ENCODE data around the gene SDR9C7. TPM values are rescaled to one million over a fixed set of nuclear protein-coding genes. Genes with fewer than 3 reads are reported as not detected.
"Not testable (repeated sequence)": the region's sequence is repeated elsewhere in the genome, so short reads cannot be mapped to it uniquely, and the experiment has no call there.

Gene SDR9C7
- total RNA-seq, 1 experiment from 2014 or later = not detected

GRCh38 chr12:56896082-56896481, 38.1 kb downstream of the SDR9C7 start:
- POLR2A ChIA-PET (ENCODE audit: unreplicated experiment) = no interaction called here
- ATAC-seq = no peak

GRCh38 chr12:56894698-56895368, 39.4 kb downstream of the SDR9C7 start:
- POLR2A ChIA-PET (ENCODE audit: unreplicated experiment) = no interaction called here
- Histone ChIP-seq H3K9me3 (ENCODE audit: low read length) (no peaks in the 10 kb centered on the region), H3K36me3 (ENCODE audit: low read depth, low read length) (no peaks in the 10 kb centered on the region), H3K4me2 (ENCODE audit: low read length) (no peak overlapping the region), H2AFZ (ENCODE audit: low read length) (no peak overlapping the region), H3K4me3 (ENCODE audit: low read length) (no peak overlapping the region), H3K4me1 (ENCODE audit: insufficient read depth, low read length) (peaks cover 23% of the 10 kb centered on the region), H3F3A (ENCODE audit: low read length, unreplicated experiment) (no peaks in the 10 kb centered on the region), H3K27ac (ENCODE audit: low read length) (no peak overlapping the region), H3K9me2 (replicated peaks; ENCODE audit: low read length) (no peaks in the 10 kb centered on the region), H3K27me3 (ENCODE audit: low read length) (no peaks in the 10 kb centered on the region), H4K20me1 (ENCODE audit: low read length) (no peaks in the 10 kb centered on the region), H3K79me2 (ENCODE audit: low read length) (no peaks in the 10 kb centered on the region), H3K9ac (ENCODE audit: low read length) (no peak overlapping the region)
- intact Hi-C loops (cut with micrococcal nuclease) = no loop called here
- DNase-seq (peak; percentile 34), ATAC-seq (peak; percentile 35)
- BruUV-seq (replicated peaks) = no TSS peak
- CTCF ChIA-PET = no interaction called here
- no peak for TF ChIP-seq CTCF (conservative IDR thresholded peaks at IDR 0.05; ENCODE audit: low read depth, low read length)
- no peak for TF ChIP-seq EZH2phosphoT487 (IDR thresholded peaks at IDR 0.05; ENCODE audit: borderline replicate concordance, low read length)
- no peak for TF ChIP-seq EZH2 (IDR thresholded peaks at IDR 0.05; ENCODE audit: low read length, unreplicated experiment)

More at GRCh38 chr12:56896082-56896481, 38.1 kb downstream of the SDR9C7 start:
- peaks cover 35% of the 10 kb centered on the region for H3K4me1 ChIP-seq (ENCODE audit: insufficient read depth, low read length)
- no peak overlapping the region for H2AFZ ChIP-seq (ENCODE audit: low read length)
- BruUV-seq (replicated peaks) = no TSS peak
- intact Hi-C loops (cut with micrococcal nuclease) = no loop called here
- H3K27ac ChIP-seq (ENCODE audit: low read length) = no peak overlapping the region
- CTCF ChIA-PET = no interaction called here
- no peak for TF ChIP-seq EZH2phosphoT487 (IDR thresholded peaks at IDR 0.05; ENCODE audit: borderline replicate concordance, low read length)
- TF ChIP-seq EZH2 (IDR thresholded peaks at IDR 0.05; ENCODE audit: low read length, unreplicated experiment) = no peak
- TF ChIP-seq CTCF (conservative IDR thresholded peaks at IDR 0.05; ENCODE audit: low read depth, low read length) = no peak
- H3K36me3 ChIP-seq (ENCODE audit: low read depth, low read length) = no peaks in the 10 kb centered on the region
- no peaks in the 10 kb centered on the region for H3K9me3 ChIP-seq (ENCODE audit: low read length)
- DNase-seq = no peak
- no peak overlapping the region for H3K9ac ChIP-seq (ENCODE audit: low read length)
- H3K9me2 ChIP-seq (replicated peaks; ENCODE audit: low read length) = no peaks in the 10 kb centered on the region
- no peak overlapping the region for H3K4me2 ChIP-seq (ENCODE audit: low read length)
- H3K79me2 ChIP-seq (ENCODE audit: low read length) = no peaks in the 10 kb centered on the region
- no peaks in the 10 kb centered on the region for H3F3A ChIP-seq (ENCODE audit: low read length, unreplicated experiment)
- no peak overlapping the region for H3K4me3 ChIP-seq (ENCODE audit: low read length)
- no peaks in the 10 kb centered on the region for H3K27me3 ChIP-seq (ENCODE audit: low read length)
- no peaks in the 10 kb centered on the region for H4K20me1 ChIP-seq (ENCODE audit: low read length)

GRCh38 chr12:56891885-56892284, 42.3 kb downstream of the SDR9C7 start:
- ATAC-seq; H3F3A ChIP-seq (ENCODE audit: low read length, unreplicated experiment); H3K9ac ChIP-seq (ENCODE audit: low read length); DNase-seq; H3K4me2 ChIP-seq (ENCODE audit: low read length); H3K9me3 ChIP-seq (ENCODE audit: low read length); H4K20me1 ChIP-seq (ENCODE audit: low read length); BruUV-seq (replicated peaks); H3K27me3 ChIP-seq (ENCODE audit: low read length); H3K36me3 ChIP-seq (ENCODE audit: low read depth, low read length); H3K9me2 ChIP-seq (replicated peaks; ENCODE audit: low read length); H3K4me3 ChIP-seq (ENCODE audit: low read length); POLR2A ChIA-PET (ENCODE audit: unreplicated experiment); H2AFZ ChIP-seq (ENCODE audit: low read length); H3K79me2 ChIP-seq (ENCODE audit: low read length); H3K4me1 ChIP-seq (ENCODE audit: insufficient read depth, low read length); CTCF ChIA-PET; H3K27ac ChIP-seq (ENCODE audit: low read length); intact Hi-C loops (cut with micrococcal nuclease): not testable (repeated sequence)
